ENCODE results near the gene F10. TPM values are rescaled to one million over a fixed set of nuclear protein-coding genes. Genes with fewer than 3 reads are reported as not detected.

The F10 gene
- total RNA-seq, 1 donor from 2014 or later: not detected

GRCh38 chr13:113152691-113152983, 30.0 kb downstream of the F10 start:
- no peak for ATAC-seq (ENCODE audit: low read depth)
- POLR2A ChIA-PET: no interaction called here
- no peak for DNase-seq
- CTCF ChIA-PET: no interaction called here
- Mint-ChIP-seq H3K27me3 (peaks cover 13% of the 10 kb centered on the region), H3K9me3 (peaks cover 13% of the 10 kb centered on the region), H3K4me1 (peaks cover 19% of the 10 kb centered on the region), H3K36me3 (ENCODE audit: low read depth) (no peaks in the 10 kb centered on the region), H3K27ac (no peak overlapping the region), H3K4me3 (peak overlapping the region; percentile 74)
- TF ChIP-seq, protein P1, sequence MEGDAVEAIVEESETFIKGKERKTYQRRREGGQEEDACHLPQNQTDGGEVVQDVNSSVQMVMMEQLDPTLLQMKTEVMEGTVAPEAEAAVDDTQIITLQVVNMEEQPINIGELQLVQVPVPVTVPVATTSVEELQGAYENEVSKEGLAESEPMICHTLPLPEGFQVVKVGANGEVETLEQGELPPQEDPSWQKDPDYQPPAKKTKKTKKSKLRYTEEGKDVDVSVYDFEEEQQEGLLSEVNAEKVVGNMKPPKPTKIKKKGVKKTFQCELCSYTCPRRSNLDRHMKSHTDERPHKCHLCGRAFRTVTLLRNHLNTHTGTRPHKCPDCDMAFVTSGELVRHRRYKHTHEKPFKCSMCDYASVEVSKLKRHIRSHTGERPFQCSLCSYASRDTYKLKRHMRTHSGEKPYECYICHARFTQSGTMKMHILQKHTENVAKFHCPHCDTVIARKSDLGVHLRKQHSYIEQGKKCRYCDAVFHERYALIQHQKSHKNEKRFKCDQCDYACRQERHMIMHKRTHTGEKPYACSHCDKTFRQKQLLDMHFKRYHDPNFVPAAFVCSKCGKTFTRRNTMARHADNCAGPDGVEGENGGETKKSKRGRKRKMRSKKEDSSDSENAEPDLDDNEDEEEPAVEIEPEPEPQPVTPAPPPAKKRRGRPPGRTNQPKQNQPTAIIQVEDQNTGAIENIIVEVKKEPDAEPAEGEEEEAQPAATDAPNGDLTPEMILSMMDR (IDR thresholded peaks at IDR 0.05): no peak
- intact Hi-C loops (cut with micrococcal nuclease): loop anchor here (1.0 to 10.0 kb wide), 3 partner anchors 145 to 260 kb away; partner anchors contain the start of gene LAMP1

DNA sequence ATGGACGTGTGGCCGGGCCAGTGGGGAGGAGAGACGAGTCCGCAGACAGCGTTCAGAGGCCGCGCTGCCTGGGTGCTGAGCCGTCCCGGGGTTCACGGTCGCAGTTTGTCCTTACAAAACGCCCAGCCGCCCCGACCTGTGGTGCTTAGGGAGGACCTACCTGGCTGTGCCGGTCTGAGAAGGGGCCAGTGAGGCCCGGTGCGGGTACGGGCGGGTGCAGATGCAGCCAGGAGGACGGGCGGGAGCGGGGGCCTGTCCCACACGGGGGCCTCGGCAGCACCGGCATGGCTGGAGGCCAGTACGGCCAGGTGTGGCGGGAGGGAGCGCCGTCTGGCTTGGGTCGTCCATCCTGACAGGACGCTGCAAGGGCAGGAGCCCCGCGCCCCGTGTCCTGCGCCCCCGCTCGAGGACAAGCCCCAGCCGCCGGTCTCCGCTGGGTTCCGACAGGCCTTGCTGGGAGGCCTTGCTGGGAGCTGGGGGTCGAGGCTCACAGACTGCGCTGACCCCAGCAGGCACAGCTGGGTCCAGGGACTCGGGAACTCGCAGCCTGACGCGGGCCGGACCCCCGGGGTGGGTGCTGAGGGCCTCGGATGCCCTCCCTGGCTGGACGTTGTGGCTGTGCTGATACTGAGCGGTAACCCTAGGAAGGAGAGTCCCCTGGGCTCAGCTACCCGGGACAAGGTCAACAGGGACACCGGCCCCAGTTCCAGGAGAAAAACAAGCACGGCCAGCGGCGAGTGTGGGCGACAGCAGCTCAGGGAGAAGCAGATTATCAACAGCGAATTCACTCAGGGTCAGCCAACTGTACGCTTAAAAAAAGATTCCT, 30.6 kb downstream of the F10 start:
- TF ChIP-seq, protein P1 (IDR thresholded peaks at IDR 0.05): no peak
- Mint-ChIP-seq H3K36me3 (ENCODE audit: low read depth) (no peaks in the 10 kb centered on the region), H3K27ac (peak overlapping the region; percentile 63), H3K4me3 (peak overlapping the region; percentile 84), H3K27me3 (peaks cover 12% of the 10 kb centered on the region), H3K9me3 (peaks cover 13% of the 10 kb centered on the region), H3K4me1 (peaks cover 19% of the 10 kb centered on the region)
- ChIA-PET POLR2A (interaction anchor here (1.0 kb wide), 1 partner anchor 57 kb away, joined by 3 read pairs; no protein-coding TSS in a partner anchor), CTCF (no interaction called here)
- intact Hi-C loops (cut with micrococcal nuclease): loop anchor here (1.0 to 10.0 kb wide), 4 partner anchors 55 to 261 kb away; partner anchors contain the start of genes LAMP1 and PCID2
- ATAC-seq (ENCODE audit: low read depth): peak; percentile 26
- DNase-seq: peak; percentile 41

DNA sequence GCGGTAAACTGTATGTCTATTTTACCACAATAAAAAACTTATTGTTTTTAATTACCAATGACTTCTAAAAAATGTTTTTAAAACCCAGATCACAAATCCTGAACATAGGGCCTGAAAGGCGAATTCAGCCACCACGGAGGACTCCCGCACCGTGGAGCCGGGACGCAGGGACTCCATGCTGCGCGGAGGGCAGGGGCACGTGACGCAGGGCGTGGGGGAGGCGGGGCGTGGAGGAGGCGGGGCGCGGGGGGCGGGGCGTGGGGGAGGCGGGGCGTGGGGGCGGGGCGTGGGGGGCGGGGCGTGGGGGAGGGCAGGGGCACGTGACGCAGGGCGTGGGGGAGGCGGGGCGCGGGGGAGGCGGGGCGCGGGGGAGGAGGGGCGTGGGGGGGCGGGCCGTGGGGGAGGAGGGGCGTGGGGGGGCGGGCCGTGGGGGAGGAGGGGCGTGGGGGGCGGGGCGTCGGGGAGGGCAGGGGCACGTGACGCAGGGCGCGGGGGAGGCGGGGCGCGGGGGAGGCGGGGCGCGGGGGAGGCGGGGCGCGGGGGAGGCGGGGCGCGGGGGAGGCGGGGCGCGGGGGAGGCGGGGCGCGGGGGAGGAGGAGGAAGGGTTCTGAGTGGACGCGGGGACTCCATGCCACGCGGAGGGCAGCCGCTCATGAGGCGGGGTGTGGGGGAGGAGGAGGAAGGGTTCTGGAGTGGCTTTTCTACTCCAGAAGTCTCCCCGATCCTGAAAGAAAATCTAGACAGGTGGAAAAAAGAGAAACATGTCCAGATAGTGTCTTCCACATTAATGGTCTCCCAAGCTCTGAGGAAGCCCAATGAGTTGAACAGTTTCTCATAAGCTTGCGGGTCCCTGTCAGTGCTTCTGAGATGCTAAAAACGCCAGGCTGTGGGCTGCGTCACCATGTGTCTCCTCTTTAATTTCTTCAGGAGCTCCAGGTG, 31.5 kb downstream of the F10 start:
- Mint-ChIP-seq H3K9me3 (peaks cover 13% of the 10 kb centered on the region), H3K27ac (peak overlapping the region; percentile 63), H3K4me3 (peak overlapping the region; percentile 84), H3K27me3 (peaks cover 12% of the 10 kb centered on the region), H3K36me3 (ENCODE audit: low read depth) (no peaks in the 10 kb centered on the region), H3K4me1 (peaks cover 19% of the 10 kb centered on the region)
- peak; percentile 50 for DNase-seq
- TF ChIP-seq, protein P1 (IDR thresholded peaks at IDR 0.05): no peak
- POLR2A ChIA-PET: interaction anchor here (1.0 to 1.1 kb wide), 2 partner anchors 55 to 56 kb away, joined by 3 to 8 read pairs; partner anchors contain the start of genes CUL4A and PCID2
- intact Hi-C loops (cut with micrococcal nuclease): loop anchor here (1.0 to 10.0 kb wide), 4 partner anchors 54 to 336 kb away; partner anchors contain the start of genes DCUN1D2 and PCID2
- peak; percentile 85 for ATAC-seq (ENCODE audit: low read depth)
- CTCF ChIA-PET: no interaction called here

DNA sequence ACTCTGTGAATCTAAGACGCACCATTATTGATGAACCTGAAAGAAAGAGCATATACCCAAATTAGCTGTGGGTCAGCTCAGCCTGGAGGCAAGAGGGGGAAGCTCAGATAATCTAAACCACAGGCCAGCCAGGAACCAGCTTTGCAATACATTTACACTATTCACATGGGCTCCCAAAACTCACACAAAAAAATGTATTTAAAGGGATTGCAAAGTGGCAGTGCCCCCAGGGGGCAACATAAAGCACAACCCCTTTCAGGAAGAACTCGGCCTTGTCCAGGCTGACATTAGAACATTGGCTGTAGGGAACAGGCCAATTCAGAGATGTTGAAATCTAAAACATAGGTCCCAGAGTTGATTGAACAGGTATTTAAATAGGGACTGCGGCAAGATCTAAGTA, 32.6 kb downstream of the F10 start:
- Mint-ChIP-seq H3K27ac (no peak overlapping the region), H3K4me1 (peaks cover 19% of the 10 kb centered on the region), H3K4me3 (no peak overlapping the region), H3K36me3 (ENCODE audit: low read depth) (no peaks in the 10 kb centered on the region), H3K27me3 (peaks cover 11% of the 10 kb centered on the region), H3K9me3 (peaks cover 13% of the 10 kb centered on the region)
- ATAC-seq (ENCODE audit: low read depth) (no peak), DNase-seq (no peak)
- ChIA-PET CTCF (no interaction called here), POLR2A (interaction anchor here (1.1 kb wide), 1 partner anchor 54 kb away, joined by 8 read pairs; the partner anchor contains the start of genes CUL4A and PCID2)
- TF ChIP-seq, protein P1 (IDR thresholded peaks at IDR 0.05): no peak
- intact Hi-C loops (cut with micrococcal nuclease): loop anchor here (10.0 kb wide), 1 partner anchor 210 kb away; no protein-coding TSS in a partner anchor

Data from activated B cell treated with CpG ODN at 0.5 μM for 24 hours (primary cell).